H9 (cell line): Measurements from ENCODE around the gene CYP27B1. TPM values are rescaled to one million over a fixed set of nuclear protein-coding genes. Genes with fewer than 3 reads are reported as not detected.
"Not testable (repeated sequence)": the region's sequence is repeated elsewhere in the genome, so short reads cannot be mapped to it uniquely, and the experiment has no call there.

ENCODE experiments used
- DNase-seq: peaks from one replicate; pipeline ENCODE4 v3.0.0-alpha.2; 2017
- H2AFZ ChIP-seq: one replicate; pipeline ENCODE4 v1.6.1; 2013; ENCODE audit warnings: mild to moderate bottlenecking, low read length, control low read depth, moderate library complexity
- H2AK5ac ChIP-seq: 2 replicates; pipeline ENCODE4 v1.6.1; 2013; ENCODE audit warnings: low read length, control low read depth, mixed read lengths; ENCODE audit not compliant: insufficient read length
- H2BK120ac ChIP-seq: one replicate; pipeline ENCODE4 v1.6.1; 2013; ENCODE audit warnings: low read depth, mild to moderate bottlenecking, low read length, control low read depth, inconsistent platforms; ENCODE audit not compliant: poor library complexity, severe bottlenecking
- H2BK12ac ChIP-seq: 2 replicates; pipeline ENCODE4 v1.6.1; 2013; ENCODE audit warnings: low read length, control low read depth, mixed read lengths, low read depth; ENCODE audit not compliant: insufficient read length
- H2BK15ac ChIP-seq: 2 replicates; pipeline ENCODE4 v1.6.1; 2013; ENCODE audit warnings: low read depth, low read length, control low read depth
- H2BK20ac ChIP-seq: one replicate; pipeline ENCODE4 v1.6.1; 2013; ENCODE audit warnings: low read depth, mild to moderate bottlenecking, low read length, control low read depth, inconsistent platforms; ENCODE audit not compliant: poor library complexity, severe bottlenecking
- H2BK5ac ChIP-seq: 2 replicates; pipeline ENCODE4 v1.6.1; 2013; ENCODE audit warnings: low read length, control low read depth, mixed read lengths; ENCODE audit not compliant: insufficient read length
- H3K14ac ChIP-seq: 2 replicates; pipeline ENCODE4 v1.6.1; 2013; ENCODE audit warnings: low read length, control low read depth; ENCODE audit not compliant: insufficient read depth
- H3K18ac ChIP-seq: 2 replicates; pipeline ENCODE4 v1.6.1; 2013; ENCODE audit warnings: low read depth, mild to moderate bottlenecking, mixed read lengths, low read length, control low read depth; ENCODE audit not compliant: insufficient read length
- H3K23ac ChIP-seq: 2 replicates; pipeline ENCODE4 v1.6.1; 2013; ENCODE audit warnings: low read length, control low read depth, mixed read lengths, low read depth; ENCODE audit not compliant: insufficient read length
- H3K23me2 ChIP-seq: 2 replicates; pipeline ENCODE4 v1.6.1; 2013; ENCODE audit warnings: low read depth, mild to moderate bottlenecking, mixed read lengths, low read length, control low read depth; ENCODE audit not compliant: insufficient read length, poor library complexity, severe bottlenecking
- H3K27ac ChIP-seq: 2 replicates; pipeline ENCODE4 v1.5.1; 2013; ENCODE audit warnings: low read length, control low read depth, mixed read lengths, low read depth; ENCODE audit not compliant: insufficient read length
- H3K27me3 ChIP-seq: 2 replicates; pipeline ENCODE4 v1.6.1; 2013; ENCODE audit warnings: low read length, control low read depth, inconsistent platforms; ENCODE audit not compliant: insufficient read depth
- H3K4ac ChIP-seq: 2 replicates; pipeline ENCODE4 v1.6.1; 2013; ENCODE audit warnings: low read depth, mild to moderate bottlenecking, control low read depth, inconsistent platforms, low read length, moderate library complexity
- H3K4me1 ChIP-seq: 2 replicates; pipeline ENCODE4 v1.6.1; 2013; ENCODE audit warnings: low read length, control low read depth, inconsistent platforms; ENCODE audit not compliant: insufficient read depth
- H3K4me2 ChIP-seq: 2 replicates; pipeline ENCODE4 v1.6.1; 2013; ENCODE audit warnings: low read length, control low read depth, mixed read lengths; ENCODE audit not compliant: insufficient read length, insufficient read depth
- H3K56ac ChIP-seq: 2 replicates; pipeline ENCODE4 v1.6.1; 2013; ENCODE audit warnings: low read depth, mild to moderate bottlenecking, mixed read lengths, low read length, control low read depth; ENCODE audit not compliant: insufficient read length
- H3K79me1 ChIP-seq: 2 replicates; pipeline ENCODE4 v1.6.1; 2013; ENCODE audit warnings: low read depth, mild to moderate bottlenecking, moderate library complexity, low read length, control low read depth, inconsistent platforms; ENCODE audit not compliant: insufficient read depth, poor library complexity, severe bottlenecking
- H3K79me2 ChIP-seq: 2 replicates; pipeline ENCODE4 v1.6.1; 2013; ENCODE audit warnings: low read length, control low read depth, inconsistent platforms; ENCODE audit not compliant: insufficient read depth
- H3K9ac ChIP-seq: 2 replicates; pipeline ENCODE4 v1.6.1; 2013; ENCODE audit warnings: low read length, control low read depth, mixed read lengths; ENCODE audit not compliant: insufficient read length; ENCODE audit errors: extremely low read depth
- H3K9me3 ChIP-seq: one replicate; pipeline ENCODE4 v1.6.1; 2013; ENCODE audit warnings: low read depth, low read length, inconsistent platforms; ENCODE audit not compliant: control insufficient read depth
- H3T11ph ChIP-seq: one replicate; pipeline ENCODE4 v1.6.1; 2013; ENCODE audit warnings: mild to moderate bottlenecking, low read length, control low read depth, inconsistent platforms
- H4K20me1 ChIP-seq: one replicate; pipeline ENCODE4 v1.6.1; 2013; ENCODE audit not compliant: control insufficient read depth, insufficient read length, insufficient read depth
- H4K5ac ChIP-seq: 2 replicates; pipeline ENCODE4 v1.6.1; 2013; ENCODE audit warnings: low read depth, mild to moderate bottlenecking, mixed read lengths, low read length, control low read depth; ENCODE audit not compliant: insufficient read length
- H4K8ac ChIP-seq: replicated peaks from 2 replicates; pipeline ENCODE4 v1.6.1; 2013; ENCODE audit warnings: low read length, control low read depth, mixed read lengths, low read depth; ENCODE audit not compliant: insufficient read length
- H4K91ac ChIP-seq: 2 replicates; pipeline ENCODE4 v1.6.1; 2013; ENCODE audit warnings: low read depth, mild to moderate bottlenecking, moderate library complexity, mixed read lengths, low read length, control low read depth; ENCODE audit not compliant: insufficient read length
- H3K27ac Mint-ChIP-seq, 3 experiments: 2 replicates in 2 of 3; 3 replicates in 1 of 3; pipeline ENCODE4 v1.8.0; 2020 to 2021; ENCODE audit warnings: mixed read lengths in 3 of 3, mild to moderate bottlenecking in 1 of 3, moderate library complexity in 1 of 3
- H3K27me3 Mint-ChIP-seq: 2 replicates; pipeline ENCODE4 v1.8.0; 2021; ENCODE audit warnings: low read depth, mild to moderate bottlenecking, moderate library complexity, mixed read lengths
- H3K36me3 Mint-ChIP-seq, 3 experiments: 2 replicates in 2 of 3; 3 replicates in 1 of 3; pipeline ENCODE4 v1.8.0; 2020 to 2021; ENCODE audit warnings: low read depth in 3 of 3, mixed read lengths in 3 of 3; ENCODE audit not compliant: insufficient read depth in 1 of 3
- H3K4me1 Mint-ChIP-seq, 2 experiments: 2 replicates each; pipeline ENCODE4 v1.8.0; 2020; ENCODE audit warnings: mixed read lengths in 2 of 2
- H3K4me3 Mint-ChIP-seq, 2 experiments: 2 replicates in 1 of 2; 3 replicates in 1 of 2; pipeline ENCODE4 v1.8.0; 2020 to 2021; ENCODE audit warnings: mild to moderate bottlenecking in 2 of 2, mixed read lengths in 2 of 2, moderate library complexity in 1 of 2
- H3K9me3 Mint-ChIP-seq, 2 experiments: 2 replicates in 1 of 2; 3 replicates in 1 of 2; pipeline ENCODE4 v1.8.0; 2020; ENCODE audit warnings: mild to moderate bottlenecking in 2 of 2, mixed read lengths in 2 of 2, moderate library complexity in 1 of 2
- CTCF ChIP-seq: fragments of 200-600 bp; sonication (generic); conservative IDR thresholded peaks from 3 replicates; pipeline ENCODE4 v1.8.0; 2021; ENCODE audit warnings: antibody characterized with exemption, mild to moderate bottlenecking
- WGBS: extraction: QIAGEN DNeasy Blood & Tissue Kit; methylation state at CpG from one replicate; pipeline ENCODE4 v1.1.7; 2013; ENCODE audit warnings: missing lambda C conversion rate, low lambda C conversion rate, mixed read lengths; ENCODE audit not compliant: insufficient read length; ENCODE audit errors: extremely low coverage; 5-methylcytosine and 5-hydroxymethylcytosine counted together
- total RNA-seq: library from RNA; stranded (reverse); gene quantifications from 2 replicates; pipeline ENCODE4 v1.2.1, GENCODE V29; 2021

The CYP27B1 gene
- total RNA-seq, 1 experiment from 2014 or later: 6.1 TPM

- Histone ChIP-seq H2AK5ac (no peak overlapping the region), H2BK12ac (no peak overlapping the region), H2BK5ac (no peak overlapping the region), H3K56ac (no peak overlapping the region), H4K5ac (no peak overlapping the region), H2BK20ac (no peak overlapping the region), H2BK15ac (no peak overlapping the region), H3K79me2 (no peaks in the 10 kb centered on the region), H3K14ac (no peak overlapping the region), H4K8ac (no peak overlapping the region), H3K9ac (no peak overlapping the region), H3K23me2 (peaks cover 8% of the 10 kb centered on the region), H4K20me1 (no peaks in the 10 kb centered on the region), H3K4me1 (no peaks in the 10 kb centered on the region), H3K4me2 (no peak overlapping the region), H3K27ac (no peak overlapping the region), H3K9me3 (no peaks in the 10 kb centered on the region), H3K27me3 (no peaks in the 10 kb centered on the region), H3K4ac (no peak overlapping the region), H2BK120ac (no peak overlapping the region), H2AFZ (no peak overlapping the region), H3T11ph (no peak overlapping the region), H3K79me1 (no peaks in the 10 kb centered on the region), H4K91ac (no peak overlapping the region), H3K18ac (no peak overlapping the region), H3K23ac (no peak overlapping the region)
- DNase-seq: no peak
- no peaks in the 10 kb centered on the region for H3K9me3 Mint-ChIP-seq
- H3K27ac Mint-ChIP-seq: no peak overlapping the region
- H3K4me1 Mint-ChIP-seq: peaks cover 7 to 12% of the 10 kb centered on the region in 2 experiments; a peak in 3 of 4 replicates
- H3K36me3 Mint-ChIP-seq: peaks cover 8 to 20% (median 12%) of the 10 kb centered on the region in 3 experiments
- H3K27me3 Mint-ChIP-seq: peaks cover 7% of the 10 kb centered on the region; the same call in 1 of the 2 replicates
- no peak overlapping the region for H3K4me3 Mint-ChIP-seq
- no CpG with 5 or more reads among the region's 3 CpGs for WGBS
- TF ChIP-seq CTCF: no peak
Observed at GRCh38 chr12:57775044-57775443, 8.2 kb upstream of the CYP27B1 start.

GRCh38 chr12:57774634-57775033, 7.8 kb upstream of the CYP27B1 start:
- not testable (repeated sequence) for H3K27ac ChIP-seq, H2BK5ac ChIP-seq, H3K9ac ChIP-seq, H3K27me3 Mint-ChIP-seq, H3K79me2 ChIP-seq, H3K27me3 ChIP-seq, H3K4me2 ChIP-seq, H4K5ac ChIP-seq, H4K8ac ChIP-seq, H3T11ph ChIP-seq, H3K9me3 Mint-ChIP-seq, H2BK20ac ChIP-seq, H2BK12ac ChIP-seq, H3K56ac ChIP-seq, H3K9me3 ChIP-seq, H3K14ac ChIP-seq, DNase-seq, H2AK5ac ChIP-seq, H2BK15ac ChIP-seq, H3K4ac ChIP-seq, H3K18ac ChIP-seq, H3K23me2 ChIP-seq, H4K20me1 ChIP-seq, H3K79me1 ChIP-seq, H3K4me3 Mint-ChIP-seq, H2BK120ac ChIP-seq, H3K27ac Mint-ChIP-seq, H4K91ac ChIP-seq, H3K4me1 ChIP-seq, H3K23ac ChIP-seq, H2AFZ ChIP-seq
- peaks cover 12 to 24% (median 16%) of the 10 kb centered on the region in 3 experiments for H3K36me3 Mint-ChIP-seq
- no CpG with 5 or more reads among the region's 11 CpGs for WGBS
- H3K4me1 Mint-ChIP-seq: peaks cover 7 to 12% of the 10 kb centered on the region in 2 experiments; a peak in 3 of 4 replicates
